GM15510 (cell line): ENCODE measurements around the gene NCK2.

ENCODE experiments used
- POLR2A ChIP-seq: IDR thresholded peaks from 3 replicates; pipeline ENCODE4 v1.6.1; 2011; ENCODE audit warnings: borderline replicate concordance; ENCODE audit not compliant: insufficient read length; ENCODE audit errors: extremely low read depth

The NCK2 gene

DNA sequence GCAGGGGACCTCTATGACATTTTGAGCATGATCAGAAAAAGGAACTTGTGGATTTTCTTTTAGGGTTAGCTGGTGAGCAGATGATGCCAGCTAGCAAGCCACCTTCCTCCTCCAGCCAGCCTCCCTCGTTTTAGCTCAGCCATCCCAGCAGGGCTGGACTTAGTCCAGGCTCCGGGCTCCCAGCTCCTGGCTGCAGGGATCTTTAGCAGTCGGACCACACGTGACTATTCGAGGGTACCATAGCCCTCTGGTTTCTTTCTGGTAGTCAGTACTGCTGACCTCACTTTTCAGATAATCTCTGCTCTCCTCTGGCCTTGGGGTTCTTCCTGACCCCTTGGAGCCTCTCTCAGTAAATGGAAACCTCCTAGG, 31.8 kb downstream of the NCK2 start:
- TF ChIP-seq POLR2A: no peak

DNA sequence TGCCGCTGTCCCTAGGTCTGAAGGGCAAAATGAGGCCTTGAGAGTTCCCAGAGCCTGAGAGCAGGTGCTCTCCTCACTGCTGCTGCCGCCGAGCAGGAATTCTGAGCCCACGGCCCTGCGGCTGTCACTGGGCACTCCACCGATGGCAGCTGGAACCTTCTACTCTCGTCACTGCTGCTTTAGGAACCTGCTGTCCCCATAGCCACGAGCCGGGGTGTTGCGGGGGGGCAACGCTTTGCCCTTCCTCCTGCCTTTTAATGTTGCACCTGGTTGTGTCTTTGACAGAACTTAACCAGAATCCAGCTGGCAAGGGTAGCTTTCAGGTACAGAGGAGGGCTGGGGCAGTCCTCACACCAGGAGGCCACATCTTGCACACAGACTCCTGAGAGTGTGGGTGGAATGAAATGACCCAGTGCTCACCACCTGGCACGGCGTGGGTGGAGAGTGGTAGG, 32.3 kb downstream of the NCK2 start:
- TF ChIP-seq POLR2A: no peak

GRCh38 chr2:105777506-105778055, 32.9 kb downstream of the NCK2 start:
- no peak for TF ChIP-seq POLR2A

GRCh38 chr2:105778080-105778607, 33.4 kb downstream of the NCK2 start:
- no peak for TF ChIP-seq POLR2A

DNA sequence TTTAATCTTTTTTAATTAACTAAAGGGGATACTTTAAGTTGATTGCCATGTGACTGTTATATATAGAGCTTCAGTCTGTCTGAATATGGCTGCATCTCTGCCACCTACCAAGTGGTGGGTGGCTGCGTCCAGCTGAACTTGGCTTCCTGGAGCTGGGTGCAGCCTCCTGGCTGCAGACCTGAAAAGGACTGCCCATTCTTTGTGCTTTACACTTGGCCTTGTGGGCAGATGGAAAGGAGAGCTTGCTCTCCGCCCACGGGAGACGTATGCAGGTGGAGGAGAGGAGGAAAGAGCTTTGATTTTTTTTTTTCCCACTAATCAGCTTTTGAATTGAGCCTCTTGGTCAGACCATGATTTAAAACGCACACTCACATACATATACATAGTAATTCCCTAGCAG, 34.7 kb downstream of the NCK2 start:
- TF ChIP-seq POLR2A: no peak

DNA sequence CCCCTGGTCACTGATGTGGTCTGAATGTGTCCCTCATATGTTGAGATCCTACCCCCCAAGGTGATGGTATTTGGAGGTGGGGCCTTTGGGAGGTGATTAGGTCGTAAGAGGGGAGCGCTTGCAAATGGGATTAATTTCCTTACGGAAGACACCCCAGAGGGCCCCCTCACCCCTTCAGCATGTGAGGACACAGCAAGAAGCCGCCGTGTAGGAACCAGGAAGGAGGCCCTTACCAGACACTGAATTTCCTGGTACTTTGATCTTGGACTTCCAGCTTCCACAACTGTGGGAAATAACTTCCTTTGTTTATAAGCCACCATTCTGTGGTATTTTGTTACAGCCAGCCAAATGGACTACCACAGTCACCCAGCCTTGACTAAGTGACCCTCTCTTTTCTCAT, 35.9 kb downstream of the NCK2 start:
- no peak for TF ChIP-seq POLR2A

DNA sequence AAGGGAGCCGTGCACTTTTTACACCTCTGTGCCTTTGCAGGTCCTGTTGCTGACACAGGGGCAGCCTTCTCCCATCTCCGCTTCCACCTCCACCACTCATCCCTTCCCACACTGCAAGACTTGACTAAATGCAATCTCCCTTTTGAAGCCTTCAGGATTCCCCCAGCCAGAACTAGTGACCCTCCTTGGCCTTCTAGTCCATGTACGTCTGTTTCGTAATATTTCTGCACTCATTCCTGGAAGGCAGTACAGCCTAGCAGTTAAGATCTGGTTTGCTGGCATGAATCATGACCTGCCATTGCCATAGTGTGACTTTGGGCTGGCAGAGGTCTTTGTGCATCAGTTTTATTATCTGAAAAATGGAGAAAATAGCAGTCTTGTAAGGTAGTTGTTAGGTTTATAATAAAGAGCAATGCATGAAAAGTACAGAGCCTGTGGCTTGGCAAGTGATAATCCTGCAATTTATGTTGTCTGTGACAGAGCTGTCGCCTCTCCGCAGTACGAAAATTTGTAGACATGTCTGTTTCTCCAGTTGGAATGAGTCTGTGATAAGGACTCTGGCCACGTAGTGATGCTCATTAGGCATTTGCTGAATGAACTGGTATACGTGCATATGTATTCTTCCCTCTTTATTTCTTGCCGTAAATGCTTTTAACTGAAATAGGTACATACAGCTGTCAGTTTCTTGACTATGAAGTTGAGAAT, 36.7 kb downstream of the NCK2 start:
- TF ChIP-seq POLR2A: no peak

- no peak for TF ChIP-seq POLR2A
Measured at GRCh38 chr2:105782123-105782522, 37.4 kb downstream of the NCK2 start.

DNA sequence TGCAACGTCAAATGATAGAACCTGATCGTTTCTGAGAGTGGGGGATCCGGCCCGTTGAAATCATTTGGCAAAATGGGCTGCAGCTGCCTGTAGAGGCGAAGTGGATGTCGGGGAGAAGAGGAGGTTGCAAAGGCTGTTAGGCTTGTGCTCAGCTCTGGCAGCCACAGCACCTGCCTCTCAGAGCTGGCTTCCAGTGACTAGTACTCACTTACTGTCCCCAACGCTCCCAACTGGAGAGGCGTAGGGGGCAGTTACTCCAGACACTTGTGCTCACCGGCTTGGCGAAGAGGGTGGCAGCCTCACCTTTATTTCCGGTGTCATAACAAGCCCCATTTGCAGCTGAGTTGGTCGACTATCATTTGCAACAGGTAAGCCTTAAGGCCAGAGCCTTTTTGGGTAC, 37.9 kb downstream of the NCK2 start:
- no peak for TF ChIP-seq POLR2A

- no peak for TF ChIP-seq POLR2A
Measured at GRCh38 chr2:105783151-105783738, 38.5 kb downstream of the NCK2 start.

- TF ChIP-seq POLR2A: no peak
Measured at GRCh38 chr2:105783972-105784371, 39.3 kb downstream of the NCK2 start.

- TF ChIP-seq POLR2A: no peak
Measured at GRCh38 chr2:105784589-105784988, 39.9 kb downstream of the NCK2 start.

DNA sequence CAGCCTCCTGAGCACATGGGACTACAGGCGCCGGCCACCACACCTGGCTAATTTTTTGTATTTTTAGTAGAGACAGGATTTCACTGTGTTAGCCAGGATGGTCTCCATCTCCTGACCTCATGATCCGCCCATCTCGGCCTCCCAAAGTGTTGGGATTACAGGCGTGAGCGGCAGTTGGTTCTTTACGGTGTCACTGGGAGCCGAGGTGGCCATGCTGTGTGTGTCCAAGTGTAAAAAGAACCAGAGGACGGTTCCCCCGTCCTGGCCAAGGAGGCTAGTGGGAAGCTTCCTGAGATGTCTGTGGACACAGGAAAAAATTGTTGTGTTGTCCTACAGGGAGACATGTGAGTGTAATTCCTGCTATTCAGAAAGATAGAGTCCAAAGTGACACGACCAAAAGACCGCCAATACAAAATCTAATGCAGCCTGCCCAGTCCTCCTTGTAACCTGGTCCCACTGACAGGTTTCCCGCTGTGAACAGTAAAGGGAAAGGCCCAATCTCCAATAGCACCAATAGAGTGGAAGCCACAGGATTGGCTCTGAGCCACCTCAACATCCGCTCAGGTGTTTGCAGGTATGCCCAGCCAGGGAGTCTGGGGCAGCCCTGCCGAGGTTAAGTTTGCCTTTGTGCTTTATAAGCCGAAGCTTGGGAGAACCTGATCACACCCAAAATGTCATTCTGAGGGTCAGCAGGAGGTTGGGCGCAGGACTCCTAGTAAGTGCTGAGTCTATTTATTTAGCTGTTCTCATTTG, 40.6 kb downstream of the NCK2 start:
- TF ChIP-seq POLR2A: no peak

GRCh38 chr2:105786231-105787230, 41.8 kb downstream of the NCK2 start:
- TF ChIP-seq POLR2A: no peak
